ENCODE measurements around the gene C20orf144. TPM values are rescaled to one million over a fixed set of nuclear protein-coding genes. Genes with fewer than 3 reads are reported as not detected.

Gene C20orf144
- total and polyA plus RNA-seq, 9 of the 15 experiments (the other 6 are each of a cell fraction or from before 2014, with no cell fraction given): 0.04 to 0.23 (median 0.11) TPM; not detected in 2

GRCh38 chr20:33688938-33689424, 26.9 kb downstream of the C20orf144 start (continued):
- no peak for TF ChIP-seq RBM22 (IDR thresholded peaks at IDR 0.05; ENCODE audit: low read depth, low read length, poor library complexity, severe bottlenecking)
- TF ChIP-seq SFPQ (IDR thresholded peaks at IDR 0.05; ENCODE audit: low read depth, low read length): no peak
- no peak for TF ChIP-seq GTF2F1 (IDR thresholded peaks at IDR 0.05; ENCODE audit: low read depth, low read length)
- TF ChIP-seq BMI1 (IDR thresholded peaks at IDR 0.05; ENCODE audit: low read length): no peak
- TF ChIP-seq NCOR1 (IDR thresholded peaks at IDR 0.05): peak; percentile 93
- no peak for TF ChIP-seq ZNF431 (CRISPR knock-in tag; IDR thresholded peaks at IDR 0.05)
- TF ChIP-seq ARID2 (IDR thresholded peaks at IDR 0.05): no peak
- TF ChIP-seq CBX2 (IDR thresholded peaks at IDR 0.05; ENCODE audit: insufficient read depth, low read length, poor library complexity, severe bottlenecking): no peak
- peak; percentile 48; the same call in 1 of the 2 replicates for TF ChIP-seq ARID3A (IDR thresholded peaks at IDR 0.05; ENCODE audit: borderline replicate concordance, low read depth, low read length)
- no peak for TF ChIP-seq PPARD (CRISPR knock-in tag; IDR thresholded peaks at IDR 0.05)
- no peak for TF ChIP-seq SRSF3 (IDR thresholded peaks at IDR 0.05; ENCODE audit: insufficient read depth, low read length)
- no peak for TF ChIP-seq ETV5 (CRISPR knock-in tag; IDR thresholded peaks at IDR 0.05; ENCODE audit: low read depth)
- TF ChIP-seq ZNF707 (CRISPR knock-in tag; conservative IDR thresholded peaks at IDR 0.05): no peak
- no peak for TF ChIP-seq ZNF57 (CRISPR knock-in tag; IDR thresholded peaks at IDR 0.05)
- no peak for TF ChIP-seq NCOA6 (IDR thresholded peaks at IDR 0.05)
- peak in 1 of 2 experiments; percentile 95; a peak in 2 of 4 replicates for TF ChIP-seq RCOR1 (IDR thresholded peaks at IDR 0.05; ENCODE audit: borderline replicate concordance in 1 of 2, low read depth in 2 of 2, low read length in 2 of 2)
- no peak for TF ChIP-seq SPI1 (IDR thresholded peaks at IDR 0.05; ENCODE audit: borderline replicate concordance, low read depth, low read length)
- no peak for TF ChIP-seq BCL6 (CRISPR knock-in tag; IDR thresholded peaks at IDR 0.05)
- TF ChIP-seq TFAP4 (CRISPR knock-in tag; IDR thresholded peaks at IDR 0.05; ENCODE audit: borderline replicate concordance): no peak; the same call in 1 of the 2 replicates
- TF ChIP-seq PYGO2 (tag; IDR thresholded peaks at IDR 0.05): no peak
- TF ChIP-seq ZNF263 (CRISPR knock-in tag; IDR thresholded peaks at IDR 0.05; ENCODE audit: borderline replicate concordance): no peak
- peak; percentile 87 for TF ChIP-seq PML (IDR thresholded peaks at IDR 0.05; ENCODE audit: low read length)
- TF ChIP-seq PCBP1 (IDR thresholded peaks at IDR 0.05; ENCODE audit: low read depth, low read length, poor library complexity, severe bottlenecking): no peak
- no peak for TF ChIP-seq ZFPM2 (CRISPR knock-in tag; IDR thresholded peaks at IDR 0.05)
- TF ChIP-seq MYC (IDR thresholded peaks at IDR 0.05; ENCODE audit: low read depth, low read length): no peak
- no peak for TF ChIP-seq MYC (CRISPR knock-in tag; IDR thresholded peaks at IDR 0.05; ENCODE audit: borderline replicate concordance, low read depth)
- TF ChIP-seq JUNB (CRISPR knock-in tag; conservative IDR thresholded peaks at IDR 0.05): no peak

Measured in K562 (cell line).